NCI-H460 (cell line): ENCODE measurements around the gene STAM2. TPM values are rescaled to one million over a fixed set of nuclear protein-coding genes. Genes with fewer than 3 reads are reported as not detected.
"Not testable (repeated sequence)": the region's sequence is repeated elsewhere in the genome, so short reads cannot be mapped to it uniquely, and the experiment has no call there.

ENCODE experiments used
- DNase-seq: peaks from one replicate; pipeline ENCODE4 v3.0.0-alpha.2; 2016; ENCODE audit warnings: low read depth; ENCODE audit errors: extremely low read depth
- total RNA-seq: library from RNA; depleted of rRNA; stranded (reverse); fragments of >200 nt; shearing (Covaris generic); gene quantifications from 2 replicates; pipeline ENCODE4 v1.2.3, GENCODE V29; 2014

STAM2 gene
- total RNA-seq, 1 experiment from 2014 or later: 27.5 TPM

DNA sequence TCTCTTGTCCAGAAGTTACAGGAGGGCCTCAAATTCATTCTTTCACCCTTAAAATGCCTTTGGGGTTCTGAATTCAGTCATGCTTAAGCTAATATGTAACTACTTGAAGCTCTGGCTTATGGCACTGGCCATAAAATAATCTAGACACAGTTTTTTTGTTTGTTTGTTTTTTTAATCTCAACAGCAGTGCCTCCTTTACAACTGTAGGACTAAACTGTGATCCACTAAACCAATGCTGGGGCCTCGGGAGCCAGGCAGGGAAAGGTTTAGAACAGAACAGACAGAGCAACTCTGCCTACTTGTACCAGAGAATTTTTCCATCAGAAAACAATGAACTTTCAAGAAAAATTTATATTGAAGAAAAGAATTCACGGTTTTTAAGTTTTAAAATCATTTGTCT lies 1.7 kb downstream of the STAM2 start:
- DNase-seq: no peak

DNA sequence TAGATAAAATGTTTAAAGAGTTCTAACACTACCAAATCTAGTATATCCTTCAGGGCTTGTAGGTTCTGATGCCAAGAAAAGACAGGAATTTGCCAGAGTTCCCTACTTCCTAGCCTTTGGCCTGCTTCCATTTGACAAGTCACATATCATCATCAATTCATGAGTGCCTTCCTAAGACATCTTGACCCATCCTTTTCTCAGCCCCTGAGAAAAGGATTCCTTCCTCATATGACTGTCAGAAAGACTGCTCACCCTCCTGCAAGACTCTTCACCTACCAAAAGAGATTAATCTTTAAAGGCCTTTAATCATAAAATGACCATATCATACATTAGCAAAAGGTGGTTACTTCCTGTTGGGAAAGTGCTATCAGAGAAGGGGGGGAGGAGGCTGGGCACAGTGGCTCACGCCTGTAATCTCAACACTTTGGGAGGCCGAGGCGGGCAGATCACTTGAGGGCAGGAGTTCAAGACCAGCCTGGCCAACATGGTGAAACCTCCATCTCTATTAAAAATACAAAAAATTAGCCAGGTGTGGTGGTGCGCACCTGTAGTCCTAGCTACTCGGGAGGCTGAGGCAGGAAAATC lies 3.3 kb downstream of the STAM2 start:
- not testable (repeated sequence) for DNase-seq

DNA sequence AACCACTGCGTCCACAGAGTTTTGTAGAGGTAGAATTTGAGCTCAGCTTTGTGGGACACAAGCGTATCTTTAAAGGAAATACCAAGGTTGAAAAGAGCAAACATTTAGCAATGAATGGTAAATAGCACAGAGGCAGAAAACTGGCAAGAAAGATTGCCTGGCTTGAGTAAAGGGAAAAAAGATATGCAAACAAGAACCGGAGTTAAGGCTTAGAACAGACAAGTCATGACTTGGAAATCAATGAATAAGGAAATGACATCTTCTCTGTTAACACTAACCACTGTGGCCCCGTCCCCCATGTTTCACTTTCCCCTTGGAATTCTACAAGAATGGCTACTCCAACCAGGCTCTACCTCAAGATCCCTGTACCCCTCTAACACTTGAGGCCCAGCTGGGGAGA lies 3.8 kb downstream of the STAM2 start:
- no peak for DNase-seq

DNA sequence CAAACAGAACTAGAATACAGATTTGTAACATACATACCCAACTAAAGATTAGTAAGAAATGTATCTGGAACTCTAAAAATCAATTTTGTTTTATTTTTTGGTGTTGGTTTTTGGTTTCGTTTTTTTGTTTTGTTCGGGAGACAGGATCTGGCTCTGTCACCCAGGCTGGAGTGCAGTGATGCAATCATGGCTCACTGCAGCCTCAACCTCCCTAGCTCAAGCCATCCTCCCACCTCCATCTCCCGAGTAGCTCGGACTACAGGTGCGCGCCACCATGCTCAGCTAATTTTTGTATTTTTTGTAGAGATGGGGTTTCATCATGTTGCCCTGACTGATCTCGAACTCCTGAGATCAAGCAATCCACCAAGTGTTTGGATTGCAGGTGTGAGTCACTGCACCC lies 6.4 kb downstream of the STAM2 start:
- not testable (repeated sequence) for DNase-seq

DNA sequence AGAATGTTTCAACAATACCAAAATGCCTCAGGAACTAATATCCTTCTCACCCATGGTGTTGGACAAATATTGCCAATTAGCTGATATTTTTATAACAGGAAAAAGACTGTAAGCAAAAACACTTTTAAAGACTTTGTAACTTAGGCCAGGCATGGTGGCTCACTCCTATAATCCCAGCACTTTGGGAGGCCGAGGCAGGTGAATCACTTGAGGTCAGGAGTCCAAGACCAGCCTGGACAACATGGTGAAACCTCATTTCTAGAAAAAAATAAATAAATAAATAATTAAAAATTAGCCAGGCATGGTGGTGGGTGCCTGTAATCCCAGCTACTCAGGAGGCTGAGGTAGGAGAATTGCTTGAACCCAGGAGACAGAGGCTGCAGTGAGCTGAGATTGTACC lies 8.1 kb downstream of the STAM2 start:
- DNase-seq: not testable (repeated sequence)

DNA sequence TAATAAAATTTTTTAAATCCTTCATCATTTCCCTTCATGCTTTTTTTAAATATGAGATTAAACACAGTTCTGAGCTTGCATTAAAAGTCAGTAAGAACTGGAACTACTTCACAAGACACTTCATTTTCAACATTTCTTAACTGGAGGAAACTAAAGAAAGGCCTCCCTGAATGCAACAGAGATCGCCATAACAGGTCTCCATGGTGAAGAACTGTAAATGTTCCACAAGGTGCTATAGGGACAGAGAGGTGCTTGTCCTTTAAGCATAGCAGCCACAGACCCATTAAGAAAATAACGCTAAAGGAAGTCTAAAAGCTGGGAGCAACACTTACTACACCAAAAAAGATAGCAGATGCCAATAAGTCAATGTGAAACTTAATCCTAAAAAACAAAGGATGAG lies 8.5 kb downstream of the STAM2 start:
- no peak for DNase-seq

DNA sequence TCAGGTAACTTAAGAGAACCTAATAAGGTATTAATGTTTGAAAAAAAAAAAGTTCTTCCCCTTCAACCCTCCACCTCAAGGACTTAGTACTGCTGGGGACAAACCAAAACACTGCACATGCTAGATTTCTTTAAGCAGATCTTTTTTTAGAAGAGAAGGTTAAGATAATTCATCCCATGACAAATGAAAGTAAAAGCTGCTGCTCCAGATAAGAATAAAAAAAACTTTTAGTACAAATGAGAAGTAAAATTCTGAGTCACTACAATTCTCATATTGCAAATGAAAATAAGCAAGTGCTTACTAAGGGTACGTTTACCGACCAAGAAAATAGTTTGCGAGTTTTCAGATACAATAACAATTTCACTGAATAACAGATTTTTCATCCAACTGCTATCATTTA lies 8.9 kb downstream of the STAM2 start:
- no peak for DNase-seq

DNA sequence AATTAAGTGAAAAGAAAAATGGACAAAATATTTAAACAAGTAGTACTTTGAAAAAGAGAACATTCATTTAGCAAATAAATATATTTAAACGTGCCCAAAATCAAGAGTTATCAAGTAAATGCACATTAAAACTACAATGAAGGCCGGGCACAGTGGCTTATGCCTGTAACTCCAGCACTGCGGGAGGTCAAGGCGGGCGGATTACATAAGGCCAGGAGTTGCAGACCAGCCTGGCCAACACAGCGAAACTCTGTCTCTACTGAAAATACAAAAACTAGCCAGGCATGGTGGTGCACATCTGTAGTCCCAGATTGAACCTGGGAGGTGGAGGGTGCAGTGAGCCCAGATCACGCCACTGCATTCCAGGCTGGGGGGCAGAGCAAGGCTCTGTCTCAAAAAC lies 9.8 kb downstream of the STAM2 start:
- no peak for DNase-seq

DNA sequence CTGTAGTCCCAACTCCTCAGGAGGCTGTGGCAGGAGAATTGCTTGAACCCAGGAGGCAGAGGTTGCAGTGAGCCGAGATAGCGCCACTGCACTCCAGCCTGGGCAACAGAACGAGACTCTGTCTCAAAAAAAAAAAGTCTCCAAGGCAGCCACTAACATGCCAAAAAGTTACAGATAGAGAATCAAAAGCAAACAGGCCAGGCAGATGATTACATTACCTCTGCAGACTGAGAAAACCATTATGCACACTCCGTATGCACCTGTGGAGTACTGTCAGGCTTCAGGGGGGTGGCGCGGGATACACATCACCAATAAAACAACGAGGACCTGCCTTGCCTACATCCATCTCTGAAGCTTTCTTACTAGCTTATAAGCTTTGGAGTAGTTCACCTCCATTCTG lies 10.3 kb downstream of the STAM2 start:
- no peak for DNase-seq

DNA sequence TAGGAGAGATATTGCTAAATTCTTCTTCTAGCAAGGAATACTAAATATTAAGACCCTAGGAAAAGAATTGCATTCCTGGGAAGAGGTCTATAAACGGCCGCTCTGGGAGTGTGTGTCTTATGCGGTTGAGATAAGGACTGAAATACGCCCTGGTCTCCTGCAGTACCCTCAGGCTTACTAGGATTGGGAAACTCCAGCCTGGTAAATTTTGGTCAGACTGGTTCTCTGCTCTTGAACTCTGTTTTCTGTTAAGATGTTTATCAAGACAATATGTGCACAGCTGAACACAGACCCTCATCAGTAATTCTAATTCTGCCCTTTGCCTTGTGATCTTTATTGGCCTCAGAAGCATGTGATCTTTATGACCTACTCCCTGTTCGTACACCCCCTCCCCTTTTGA lies 11.9 kb downstream of the STAM2 start:
- DNase-seq: not testable (repeated sequence)

DNA sequence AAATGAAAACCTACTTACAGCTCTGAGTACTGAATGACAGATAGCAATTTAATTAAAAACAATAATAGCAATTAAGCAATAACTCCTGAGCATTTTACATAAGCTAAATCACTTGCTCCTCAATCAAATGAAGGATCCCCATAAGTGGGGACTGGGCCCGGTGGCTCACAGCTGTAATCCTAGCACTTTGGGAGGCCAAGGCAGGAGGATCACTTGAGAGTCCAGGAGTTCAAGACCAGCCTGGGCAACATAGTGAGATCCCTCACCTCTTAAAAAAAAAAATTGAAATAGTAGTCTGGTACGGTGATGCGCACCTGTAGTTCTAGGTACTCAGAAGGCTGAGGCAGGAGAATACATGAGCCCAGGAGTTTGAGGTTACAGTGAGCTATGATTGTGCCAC lies 13.4 kb downstream of the STAM2 start:
- no peak for DNase-seq

DNA sequence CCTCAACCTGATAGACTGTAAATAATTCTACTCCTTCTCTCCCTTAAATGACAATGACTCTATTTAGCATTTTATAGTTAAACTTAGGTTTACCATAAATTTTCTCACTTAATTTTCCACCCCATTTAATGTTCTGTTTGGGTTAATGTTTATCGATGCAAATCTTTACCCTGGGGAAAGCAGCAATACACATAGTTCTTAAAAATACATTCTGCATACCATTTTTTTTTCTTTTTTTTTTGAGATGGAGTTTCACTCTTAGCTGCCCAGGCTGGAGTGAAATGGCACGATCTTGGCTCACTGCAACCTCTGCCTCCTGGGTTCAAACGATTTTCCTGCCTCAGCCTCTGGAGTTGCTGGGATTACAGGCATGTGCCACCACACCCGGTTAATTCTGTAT lies 14.0 kb downstream of the STAM2 start:
- no peak for DNase-seq

DNA sequence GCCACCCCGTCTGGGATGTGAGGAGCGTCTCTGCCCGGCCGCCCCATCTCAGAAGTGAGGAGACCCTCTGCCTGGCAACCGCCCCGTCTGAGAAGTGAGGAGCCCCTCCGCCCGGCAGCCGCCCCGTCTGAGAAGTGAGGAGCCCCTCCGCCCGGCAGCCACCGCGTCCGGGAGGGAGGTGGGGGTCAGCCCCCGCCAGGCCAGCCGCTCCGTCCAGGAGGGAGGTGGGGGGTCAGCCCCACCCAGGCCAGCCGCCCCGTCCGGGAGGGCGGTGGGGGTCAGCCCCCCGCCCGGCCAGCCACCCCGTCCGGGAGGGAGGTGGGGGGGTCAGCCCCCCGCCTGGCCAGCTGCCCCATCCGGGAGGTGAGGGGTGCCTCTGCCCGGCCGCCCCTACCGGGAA lies 15.2 kb downstream of the STAM2 start:
- DNase-seq: not testable (repeated sequence)

DNA sequence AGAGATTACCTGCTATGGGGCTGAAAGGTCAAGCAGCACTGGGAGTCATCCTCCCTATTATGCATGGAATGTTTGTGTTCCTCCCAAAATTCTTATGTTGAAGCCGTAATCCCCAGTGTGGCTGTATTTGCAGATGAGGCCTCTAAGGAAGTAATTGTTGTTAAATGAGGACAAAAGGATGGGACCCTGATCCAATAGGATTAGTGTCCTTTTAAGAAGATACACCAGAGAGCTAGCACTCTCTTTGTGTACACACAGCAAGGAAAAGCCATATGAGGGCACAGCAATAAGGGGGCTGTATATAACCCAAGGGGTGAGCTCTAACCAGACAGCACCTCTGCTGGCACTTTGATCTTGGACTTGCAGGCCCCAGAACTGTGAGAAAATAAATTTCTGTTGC lies 18.3 kb downstream of the STAM2 start:
- DNase-seq: no peak

DNA sequence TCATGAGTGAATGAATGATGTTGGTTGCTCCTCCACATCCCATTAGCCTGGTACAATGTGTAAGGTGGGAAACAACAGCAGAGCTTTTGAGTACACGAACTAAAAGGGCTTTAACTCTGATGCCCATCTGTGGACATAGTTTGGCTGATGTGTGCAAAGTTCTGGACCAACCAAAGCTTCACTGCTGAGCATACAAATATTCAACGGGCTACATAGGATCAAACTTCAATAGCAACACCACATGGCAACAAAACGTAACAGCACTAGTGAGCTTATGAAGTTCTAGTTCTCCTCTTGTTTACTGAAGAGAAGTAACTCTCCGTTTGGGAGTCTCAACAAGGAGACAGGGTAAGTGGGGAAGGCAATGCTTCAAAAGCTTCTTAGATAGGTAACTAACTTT lies 20.4 kb downstream of the STAM2 start:
- no peak for DNase-seq

DNA sequence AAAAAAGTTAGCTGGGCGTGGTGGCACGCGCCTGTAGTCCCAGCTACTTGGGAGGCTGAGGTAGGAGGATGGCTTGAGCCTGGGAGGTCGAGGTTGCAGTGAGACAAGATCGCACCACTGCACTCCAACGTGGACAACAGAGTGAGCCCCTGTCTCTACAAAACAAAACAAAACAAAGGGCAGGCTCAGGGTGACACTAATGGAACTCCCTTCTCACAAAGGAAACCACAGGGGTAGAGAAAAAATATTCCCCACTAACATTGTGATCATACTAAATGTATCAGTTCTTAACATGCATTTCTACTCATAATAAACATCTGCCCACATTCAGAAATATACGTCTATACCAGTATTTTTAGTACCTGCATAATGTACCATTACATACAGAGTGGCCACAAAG lies 21.1 kb downstream of the STAM2 start:
- DNase-seq: no peak

DNA sequence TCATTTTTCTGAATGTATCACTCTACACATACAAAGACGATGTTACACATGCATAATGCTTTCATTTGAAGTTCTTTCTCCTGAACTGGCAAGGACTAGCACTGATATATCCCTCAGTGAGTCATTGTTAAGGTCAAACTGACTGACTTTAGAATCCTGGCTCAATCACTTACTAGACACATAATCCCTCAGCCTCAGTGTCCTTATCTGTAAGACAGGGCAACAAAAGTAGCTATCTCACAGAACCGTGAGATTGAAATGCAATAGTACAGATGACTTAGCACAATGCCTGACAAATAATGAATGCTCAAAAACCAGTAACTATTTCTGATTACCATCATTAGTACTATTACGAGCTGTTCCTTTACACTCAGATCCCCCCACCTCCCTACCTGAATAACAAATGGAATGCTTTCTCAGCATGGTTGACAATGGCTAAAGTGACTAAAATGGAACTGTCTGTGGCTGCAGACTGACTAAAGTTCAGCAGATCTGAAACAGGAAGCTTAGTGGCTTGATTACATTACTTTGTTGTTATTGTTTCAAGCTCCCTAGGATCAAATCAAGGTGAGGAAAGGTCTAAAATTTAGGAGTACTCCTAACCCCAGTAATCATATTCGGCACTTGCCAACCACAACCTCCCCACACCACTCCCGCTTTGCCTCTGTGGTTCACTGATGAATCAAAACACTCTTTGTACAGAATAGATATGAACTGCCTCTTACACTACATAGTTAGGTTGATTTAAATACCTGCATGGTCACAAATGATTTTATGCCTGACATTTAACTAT lies 40.9 kb downstream of the STAM2 start:
- DNase-seq: no peak

DNA sequence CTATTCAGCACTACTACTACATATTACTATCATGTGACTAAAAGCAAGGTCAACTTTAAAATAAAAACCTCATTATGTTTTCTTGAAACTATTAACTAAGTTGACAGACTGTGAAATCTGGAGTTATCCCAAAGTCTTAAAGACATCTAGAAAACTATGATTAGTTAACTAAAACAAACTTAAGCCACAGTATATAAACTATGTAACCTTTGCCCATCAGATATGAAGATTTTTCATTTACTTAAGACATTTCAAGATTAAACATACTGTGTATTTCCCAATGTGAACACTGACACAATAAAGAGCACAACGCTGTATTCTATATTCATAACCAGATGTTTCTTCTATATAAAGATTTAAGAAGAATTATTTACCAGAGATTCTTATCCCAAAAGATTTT lies 43.3 kb downstream of the STAM2 start:
- DNase-seq: no peak

DNA sequence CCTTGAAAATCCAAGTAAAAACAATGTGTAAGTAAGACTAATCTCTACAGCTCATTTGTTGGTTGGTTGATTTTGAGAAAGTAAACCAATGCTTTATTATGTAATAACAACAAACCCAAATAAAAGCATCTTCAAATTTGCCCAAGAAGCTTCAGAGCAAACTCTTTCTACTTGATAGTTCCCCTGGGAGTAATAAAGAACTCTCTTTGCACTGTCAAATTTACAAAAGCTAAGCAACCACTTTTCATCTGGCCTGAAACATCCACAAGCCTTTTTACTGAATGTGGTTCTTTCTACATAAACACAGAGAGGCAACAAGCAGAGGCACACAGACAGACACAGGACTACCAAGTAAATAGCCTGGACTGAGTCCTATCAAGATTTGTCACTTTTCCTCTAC lies 47.9 kb downstream of the STAM2 start:
- no peak for DNase-seq

DNA sequence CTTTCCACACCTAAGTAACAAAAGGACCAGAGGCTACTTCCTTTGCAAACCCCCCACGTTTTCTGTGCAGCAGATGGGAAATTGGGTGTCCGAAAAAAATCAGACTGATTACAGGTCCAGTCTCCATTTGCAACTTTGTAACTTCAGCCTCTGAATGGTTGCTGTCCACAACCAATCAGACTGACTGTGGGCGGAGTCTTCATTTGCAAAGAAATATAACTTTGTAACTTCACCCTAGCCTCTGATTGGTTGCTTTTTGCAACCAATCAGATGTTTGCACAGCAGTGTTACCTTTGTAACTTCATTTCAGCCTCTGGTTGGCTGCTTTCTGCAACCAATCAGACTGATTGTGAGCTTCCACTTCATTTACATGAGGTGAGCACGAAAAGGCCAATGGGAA lies 48.9 kb downstream of the STAM2 start:
- DNase-seq: no peak

DNA sequence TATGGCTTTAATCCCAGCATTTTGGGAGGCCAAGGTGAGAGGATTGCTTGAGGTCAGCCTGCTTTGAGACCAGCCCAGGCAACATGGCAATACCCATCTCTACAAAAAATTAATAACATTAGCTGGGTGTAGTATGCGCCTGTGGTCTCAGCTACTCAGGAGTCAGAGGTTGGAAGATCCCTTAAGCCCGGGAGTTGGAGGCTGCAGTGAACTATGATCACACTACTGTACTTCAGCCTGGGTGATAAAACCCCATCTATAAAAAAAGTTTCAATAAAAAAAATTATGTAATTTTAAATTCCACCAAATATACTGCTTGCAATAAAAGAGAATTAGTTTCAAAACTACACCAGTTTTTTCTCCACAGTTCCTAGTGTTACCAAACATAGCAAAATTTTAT lies 53.4 kb downstream of the STAM2 start:
- DNase-seq: no peak

DNA sequence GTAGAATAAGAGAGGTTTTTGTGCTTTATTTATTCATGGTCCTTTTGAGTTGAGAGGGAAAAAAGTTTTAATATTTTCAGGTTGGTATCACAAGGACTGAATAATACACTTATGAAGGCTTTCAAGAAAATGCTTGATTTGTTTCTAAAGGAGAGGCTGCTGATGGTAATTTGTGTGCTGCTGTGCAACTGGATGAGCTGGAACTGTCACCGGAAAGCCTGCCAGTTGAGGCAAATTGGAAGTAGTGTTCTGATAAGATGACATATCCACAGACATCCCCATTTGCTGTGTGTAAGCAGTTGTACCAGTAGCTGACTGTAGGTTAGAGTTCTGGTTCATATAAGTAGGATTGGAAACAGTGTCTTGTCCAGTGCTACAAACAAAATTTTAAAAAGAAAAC lies 55.1 kb downstream of the STAM2 start:
- DNase-seq: no peak

DNA sequence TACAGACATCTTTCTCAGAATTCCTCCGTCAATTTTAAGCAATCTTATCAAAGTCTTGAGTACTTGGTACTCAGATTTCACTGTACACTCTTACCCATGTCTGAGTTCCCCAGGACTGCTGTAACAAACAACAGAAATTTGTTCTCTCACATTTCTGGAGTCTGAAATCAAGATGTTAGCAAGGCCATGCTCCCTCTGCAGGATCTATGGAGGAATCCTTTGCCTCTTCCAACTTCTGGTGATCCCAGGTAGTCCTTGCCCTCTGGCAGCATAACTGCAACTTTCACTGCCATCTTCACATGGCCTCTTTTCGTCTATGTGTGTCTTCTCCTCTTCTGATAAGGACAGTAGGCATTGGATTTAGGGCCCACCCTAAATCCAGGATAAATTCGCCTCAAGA lies 59.6 kb downstream of the STAM2 start:
- DNase-seq: no peak
